IPS-11a (cell line): Measurements from ENCODE around the gene NEMP2.
"Not testable (repeated sequence)": the region's sequence is repeated elsewhere in the genome, so short reads cannot be mapped to it uniquely, and the experiment has no call there.

Experiments
- H3K4me3 ChIP-seq: one replicate; pipeline ENCODE4 v1.5.1; 2013; ENCODE audit warnings: low read depth, low read length, control low read depth

NEMP2 gene

GRCh38 chr2:190494600-190495227, 39.8 kb downstream of the NEMP2 start:
- not testable (repeated sequence) for H3K4me3 ChIP-seq

DNA sequence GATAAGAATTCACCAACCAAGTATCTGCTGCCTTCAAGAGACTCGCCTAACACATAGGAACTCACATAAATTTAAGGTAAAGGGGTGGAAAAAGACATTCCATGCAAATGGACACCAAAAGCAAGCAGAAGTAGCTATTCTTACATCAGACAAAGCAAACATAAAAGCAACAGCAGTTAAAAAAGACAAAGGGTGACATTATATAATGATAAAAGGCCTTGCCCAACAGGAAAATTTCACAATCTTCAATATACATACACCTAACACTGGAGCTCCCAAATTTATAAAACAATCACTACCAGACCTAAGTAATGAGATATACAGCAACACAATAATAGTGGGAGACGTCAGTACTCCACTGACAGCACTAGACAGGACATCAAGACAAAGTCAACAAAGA, 41.4 kb downstream of the NEMP2 start:
- H3K4me3 ChIP-seq: no peak overlapping the region

DNA sequence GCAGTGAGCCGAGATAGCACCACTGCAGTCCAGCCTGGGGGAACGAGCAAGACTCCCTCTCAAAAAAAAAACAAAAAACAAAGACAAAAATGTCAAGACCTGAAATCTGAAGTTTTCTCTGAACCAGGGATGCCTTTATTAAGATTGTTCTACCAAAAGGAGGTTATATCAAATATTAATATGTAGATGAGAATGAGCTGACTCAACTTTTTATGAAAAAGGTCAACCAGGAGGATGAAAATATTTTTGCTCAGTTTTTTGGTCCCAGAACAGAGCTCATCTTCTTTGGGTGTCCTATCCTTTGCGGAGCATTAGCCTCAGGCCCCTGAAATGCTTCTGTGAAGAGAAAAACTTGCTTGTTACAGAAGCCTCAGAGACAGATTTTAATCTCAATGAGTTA, 44.0 kb downstream of the NEMP2 start:
- H3K4me3 ChIP-seq: no peak overlapping the region

DNA sequence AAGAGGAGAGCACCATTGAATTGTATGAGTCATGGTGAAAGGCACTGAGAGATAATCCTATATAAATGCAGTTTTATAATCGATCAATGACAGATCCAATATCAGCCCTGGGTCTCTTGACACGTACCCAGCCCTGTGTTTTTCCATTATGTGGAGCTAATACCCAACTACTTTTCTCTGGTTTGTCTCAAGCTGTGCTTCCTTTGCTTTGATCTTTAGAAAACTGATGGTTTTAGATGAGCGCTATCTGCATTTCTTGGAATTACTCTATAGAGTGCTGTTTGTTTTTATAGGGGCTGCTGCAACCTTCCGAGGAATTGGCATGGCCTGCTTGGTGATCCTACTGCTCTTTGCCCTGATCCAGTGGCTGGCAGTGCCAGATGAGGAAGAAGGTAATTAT, 45.0 kb downstream of the NEMP2 start:
- H3K4me3 ChIP-seq: no peak overlapping the region

DNA sequence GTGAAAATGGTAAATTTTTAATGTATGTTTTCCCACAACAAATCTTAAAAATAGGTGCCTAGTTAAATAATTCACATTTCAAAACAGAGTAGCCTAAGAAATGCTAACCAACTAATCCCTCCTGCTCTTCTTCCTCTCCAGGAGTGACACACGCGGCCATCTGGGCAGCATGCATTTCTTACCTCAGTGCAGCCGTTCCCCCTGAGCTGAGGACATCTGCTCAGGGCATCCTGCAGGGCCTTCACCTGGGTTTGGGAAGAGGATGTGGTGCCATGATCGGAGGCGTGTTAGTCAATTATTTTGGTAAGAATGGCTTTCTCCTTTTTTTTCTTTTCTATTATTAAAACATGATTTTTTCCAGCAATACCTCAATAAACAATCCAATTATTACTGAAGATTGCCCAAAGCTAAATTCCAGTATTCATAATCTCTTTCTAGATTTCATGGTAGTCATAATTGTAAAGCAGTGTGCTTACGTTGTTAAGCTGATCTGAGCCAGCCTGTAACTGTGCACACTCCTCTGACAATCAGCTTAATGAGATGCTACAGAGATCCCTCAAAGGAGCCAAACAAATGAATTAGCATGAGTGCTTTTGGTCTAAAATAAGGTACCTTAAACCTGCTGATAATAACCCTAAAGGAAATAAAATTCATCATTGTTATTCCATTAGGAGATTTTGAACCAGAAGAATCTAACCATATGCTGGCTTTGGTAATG, 45.8 kb downstream of the NEMP2 start:
- H3K4me3 ChIP-seq: no peak overlapping the region

GRCh38 chr2:190486037-190486623, 48.4 kb downstream of the NEMP2 start:
- H3K4me3 ChIP-seq: no peak overlapping the region

GRCh38 chr2:190482451-190482850, 52.1 kb downstream of the NEMP2 start:
- H3K4me3 ChIP-seq: no peak overlapping the region

DNA sequence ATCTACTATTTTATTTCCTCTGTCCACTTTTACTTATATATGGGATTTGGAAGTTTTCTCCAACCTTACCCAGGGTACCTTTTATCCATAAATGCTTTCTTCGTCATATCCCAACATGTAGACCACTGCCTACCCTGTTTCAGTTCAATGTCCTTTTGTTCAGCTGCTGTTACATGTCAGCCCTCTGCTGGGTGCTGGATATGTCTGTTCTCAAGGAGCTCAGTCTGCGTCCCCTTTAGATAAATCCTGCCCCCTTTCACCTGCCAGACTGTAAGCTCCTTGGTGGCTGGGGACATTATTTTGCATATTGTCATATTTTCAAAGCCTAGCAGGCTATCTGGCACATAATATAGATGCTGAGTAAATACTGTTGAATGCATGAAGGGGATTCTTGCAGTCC, 53.2 kb downstream of the NEMP2 start:
- H3K4me3 ChIP-seq: no peak overlapping the region

- no peak overlapping the region for H3K4me3 ChIP-seq
These were observed 55.8 kb downstream of the NEMP2 start for GRCh38 chr2:190478572-190479195.

GRCh38 chr2:190477661-190478454, 56.7 kb downstream of the NEMP2 start:
- H3K4me3 ChIP-seq: no peak overlapping the region

- H3K4me3 ChIP-seq: no peak overlapping the region
These were observed 64.2 kb downstream of the NEMP2 start for GRCh38 chr2:190470256-190470826.

DNA sequence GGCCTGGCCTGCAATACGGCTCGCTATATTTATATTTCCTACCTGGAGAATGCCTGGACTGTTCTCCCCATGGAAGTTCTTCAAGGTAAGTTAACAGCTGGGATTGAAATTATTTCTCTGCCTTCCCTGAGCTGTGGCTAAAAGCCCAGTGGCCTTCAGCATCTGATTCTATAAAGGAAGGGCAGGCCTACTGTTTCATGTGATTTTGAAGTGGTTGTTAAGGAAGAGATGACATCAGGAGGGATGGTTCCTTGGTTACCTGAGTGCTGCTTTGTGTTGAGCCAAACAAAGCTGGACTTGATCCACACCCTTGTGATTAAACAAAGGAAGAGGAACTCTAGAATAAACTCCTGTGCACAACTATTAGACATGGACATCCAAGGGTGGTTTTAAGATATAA, 64.8 kb downstream of the NEMP2 start:
- no peak overlapping the region for H3K4me3 ChIP-seq

DNA sequence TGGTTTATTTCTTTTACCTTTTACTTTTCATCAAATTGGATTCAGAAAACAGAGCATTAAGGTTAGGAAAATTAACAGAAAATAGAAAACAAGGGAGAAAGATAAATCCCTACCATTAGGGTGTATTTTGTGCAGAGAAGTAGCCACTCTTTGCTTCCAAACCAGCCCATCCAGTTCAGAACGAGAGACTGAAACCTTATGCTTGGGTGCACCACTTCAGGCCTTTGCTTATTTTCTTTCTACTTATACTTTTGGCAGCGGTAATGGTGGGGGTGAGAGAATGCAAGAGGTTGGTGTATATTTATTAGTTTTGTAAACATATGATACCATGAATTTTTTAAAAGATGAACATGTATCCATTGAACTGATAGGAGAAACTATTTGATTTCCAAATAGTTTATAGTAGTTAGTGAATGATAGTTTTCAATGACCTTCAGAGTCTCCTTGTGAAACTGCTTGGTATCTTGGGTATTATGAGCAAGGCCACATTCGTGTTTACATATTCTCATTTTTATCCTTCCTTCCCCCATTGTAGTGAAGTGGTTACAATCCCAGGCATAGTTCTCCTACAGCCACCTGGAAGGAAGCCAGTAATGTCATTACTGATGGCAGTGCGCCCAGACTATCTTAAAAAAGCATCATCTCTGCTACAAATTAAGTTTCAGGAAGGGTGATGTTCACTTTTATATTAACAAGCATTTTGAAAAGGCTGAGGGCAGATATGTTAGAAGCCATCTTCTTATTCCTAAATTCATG, 65.5 kb downstream of the NEMP2 start:
- H3K4me3 ChIP-seq: no peak overlapping the region

DNA sequence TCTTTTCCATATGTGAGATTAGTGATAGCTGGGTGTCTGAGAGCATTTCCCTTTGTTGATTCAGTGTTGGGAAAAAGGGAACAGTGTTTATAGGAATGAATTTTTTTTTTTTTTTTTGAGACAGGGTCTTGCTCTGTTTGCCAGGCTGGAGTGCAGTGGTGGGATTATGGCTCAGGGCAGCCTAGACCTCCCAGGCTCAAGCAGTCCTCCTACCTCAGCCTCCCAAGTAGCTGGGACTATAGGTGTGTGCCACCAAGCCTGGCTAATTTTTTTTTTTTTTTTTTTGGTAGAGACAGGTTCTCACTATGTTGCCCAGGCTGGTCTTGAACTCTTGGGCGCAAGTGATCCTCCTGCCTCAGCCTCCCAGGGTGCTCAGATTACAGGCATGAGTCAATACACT, 66.2 kb downstream of the NEMP2 start:
- H3K4me3 ChIP-seq: not testable (repeated sequence)

DNA sequence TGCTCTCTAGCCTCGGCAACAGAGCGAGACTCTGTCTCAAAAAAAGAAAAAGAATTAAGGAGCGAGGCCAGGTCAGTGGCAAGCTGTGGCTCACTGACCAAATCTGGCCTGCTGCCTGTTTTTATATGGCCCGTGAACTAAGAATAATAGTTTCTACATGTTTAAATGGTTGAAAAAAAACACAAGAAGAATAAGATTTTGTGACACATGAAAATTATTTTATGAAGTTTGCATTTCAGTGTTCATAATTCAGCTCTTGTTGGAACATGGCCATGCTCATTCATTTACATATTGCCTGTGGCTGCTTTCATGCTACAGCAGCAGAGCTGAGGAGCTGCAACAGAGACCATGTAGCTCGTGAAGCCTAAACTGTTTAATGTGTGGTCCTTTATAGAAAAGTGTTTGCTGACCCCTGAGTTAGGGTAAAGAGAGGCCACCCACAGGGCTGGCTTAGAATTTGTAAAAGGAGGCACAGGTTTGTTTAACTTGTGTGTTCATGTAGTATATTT, 66.9 kb downstream of the NEMP2 start:
- no peak overlapping the region for H3K4me3 ChIP-seq

DNA sequence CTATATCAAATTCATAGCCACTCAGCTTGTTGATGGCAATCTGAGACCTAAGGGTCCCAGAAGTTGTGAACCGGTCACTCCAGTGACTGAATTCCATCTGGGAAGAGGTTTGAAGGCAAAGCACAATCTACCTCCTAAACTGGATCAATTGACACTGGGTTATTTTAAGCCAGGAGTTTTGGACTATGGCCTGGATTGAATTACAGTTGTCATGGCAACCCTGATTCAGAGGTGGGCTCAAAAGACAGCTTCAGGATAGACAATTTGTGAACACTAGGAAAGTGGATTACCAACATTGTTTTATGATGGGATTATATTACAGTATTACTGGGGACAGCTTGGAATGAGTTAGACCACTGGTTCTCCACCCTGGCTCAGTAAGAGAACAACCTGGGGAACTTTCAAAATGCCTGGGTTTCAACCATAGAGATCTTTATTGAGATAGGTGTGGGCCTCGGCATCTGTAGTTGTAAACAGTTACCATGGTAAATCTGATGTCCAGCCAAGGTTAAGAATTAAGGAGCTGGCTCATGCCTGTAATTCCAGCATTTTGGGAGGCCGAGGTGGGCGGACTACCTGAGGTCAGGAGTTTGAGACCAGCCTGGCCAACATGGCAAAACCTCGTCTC, 67.6 kb downstream of the NEMP2 start:
- no peak overlapping the region for H3K4me3 ChIP-seq

DNA sequence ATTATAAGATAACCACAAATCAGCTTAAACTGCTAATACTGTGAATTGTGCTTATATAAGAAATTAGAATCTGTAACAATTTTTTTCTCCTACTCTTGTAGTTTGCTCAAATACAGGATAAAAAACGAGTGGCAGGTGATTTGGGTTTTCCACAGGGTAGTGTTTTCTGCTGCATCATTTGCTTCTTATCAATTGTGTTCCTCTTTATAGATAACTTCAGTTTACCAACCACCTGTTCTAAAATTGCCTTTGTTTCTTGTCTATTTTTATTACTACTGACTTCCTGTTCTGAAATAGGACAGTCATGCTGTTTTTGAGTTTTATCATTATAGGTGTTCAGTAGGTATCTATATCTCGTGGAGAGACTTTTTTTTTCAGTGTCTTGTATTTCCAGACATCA, 69.5 kb downstream of the NEMP2 start:
- no peak overlapping the region for H3K4me3 ChIP-seq

- H3K4me3 ChIP-seq: no peak overlapping the region
These were observed 71.9 kb downstream of the NEMP2 start for GRCh38 chr2:190462611-190463010.

DNA sequence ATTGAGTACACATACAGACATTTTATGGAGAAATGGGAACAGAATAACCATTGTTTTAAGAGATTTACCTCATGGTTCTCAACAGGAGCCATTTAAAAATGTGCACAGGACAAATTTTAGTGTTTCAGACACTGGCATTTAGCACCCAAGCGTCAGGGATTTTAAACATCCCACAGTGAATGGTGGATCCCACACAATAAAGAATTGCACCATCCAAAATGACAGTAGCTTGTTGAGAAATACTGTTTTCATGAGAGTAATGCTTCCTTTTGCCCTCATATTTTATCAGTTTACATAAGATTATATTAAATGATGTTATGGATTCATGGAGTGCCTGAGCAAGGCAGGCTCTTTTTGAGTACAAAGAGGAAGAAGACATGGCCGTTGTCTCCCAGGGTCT, 72.3 kb downstream of the NEMP2 start:
- H3K4me3 ChIP-seq: no peak overlapping the region

DNA sequence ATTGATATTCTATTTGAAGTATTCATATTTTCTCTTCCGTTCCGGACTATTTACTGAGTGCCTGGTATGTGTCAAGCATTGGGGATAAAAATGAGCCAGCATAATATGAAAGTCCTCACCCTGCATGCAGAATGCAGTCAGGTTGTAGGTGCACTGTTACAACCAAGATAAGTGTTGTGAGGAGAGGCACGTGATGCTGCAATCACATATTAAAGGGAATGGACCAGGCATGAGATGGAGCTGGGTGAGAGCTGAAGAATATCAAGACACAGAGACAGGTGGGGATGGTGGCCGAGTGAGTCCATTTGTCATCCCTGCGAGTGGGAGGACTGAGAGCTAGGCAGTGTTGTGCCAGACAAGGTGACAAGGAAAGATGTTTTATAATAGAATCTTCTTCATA, 74.0 kb downstream of the NEMP2 start:
- no peak overlapping the region for H3K4me3 ChIP-seq
